HFFc6 (cell line): ENCODE results near the gene TMEM62. TPM values are rescaled to one million over a fixed set of nuclear protein-coding genes. Genes with fewer than 3 reads are reported as not detected.
"Not testable (repeated sequence)": the region's sequence is repeated elsewhere in the genome, so short reads cannot be mapped to it uniquely, and the experiment has no call there.

Experiments
- DNase-seq: peaks from one replicate; pipeline ENCODE4 v3.0.0-alpha.2; 2018
- H3K27ac Mint-ChIP-seq: 2 replicates; pipeline ENCODE4 v1.8.0; 2020; ENCODE audit warnings: mild to moderate bottlenecking, mixed read lengths
- H3K27me3 Mint-ChIP-seq: 2 replicates; pipeline ENCODE4 v1.8.0; 2021; ENCODE audit warnings: mild to moderate bottlenecking, moderate library complexity, mixed read lengths; ENCODE audit not compliant: insufficient read depth
- H3K36me3 Mint-ChIP-seq: 2 replicates; pipeline ENCODE4 v1.8.0; 2021; ENCODE audit warnings: low read depth, mixed read lengths
- H3K4me1 Mint-ChIP-seq: 2 replicates; pipeline ENCODE4 v1.8.0; 2020; ENCODE audit warnings: low read depth, mixed read lengths
- H3K4me3 Mint-ChIP-seq: 2 replicates; pipeline ENCODE4 v1.8.0; 2020; ENCODE audit warnings: mild to moderate bottlenecking, moderate library complexity, mixed read lengths
- H3K9me3 Mint-ChIP-seq: 2 replicates; pipeline ENCODE4 v1.8.0; 2020; ENCODE audit warnings: mild to moderate bottlenecking, mixed read lengths
- total RNA-seq, 6 experiments: library from RNA; stranded (reverse); fragmentation: NEBNext Ultra II Directional; extraction: Animal tissue kit (Norgen Biotek cat#: 25700); gene quantifications; 2 replicates in 1 of 6; 3 replicates in 5 of 6; pipeline ENCODE4 v1.2.3, GENCODE V29; 2021
- TF ChIP-seq, protein P1 (sequence below): fragments of 200-600 bp; sonication (generic); IDR thresholded peaks from 2 replicates; pipeline ENCODE4 v1.5.0; 2021; ENCODE audit warnings: antibody characterized with exemption, mild to moderate bottlenecking

Gene TMEM62
- total RNA-seq, 6 experiments from 2014 or later = 8.2 to 12.1 (median 11.2) TPM

- no peak overlapping the region for H3K4me3 Mint-ChIP-seq
- H3K27ac Mint-ChIP-seq = no peak overlapping the region
- TF ChIP-seq, protein P1, sequence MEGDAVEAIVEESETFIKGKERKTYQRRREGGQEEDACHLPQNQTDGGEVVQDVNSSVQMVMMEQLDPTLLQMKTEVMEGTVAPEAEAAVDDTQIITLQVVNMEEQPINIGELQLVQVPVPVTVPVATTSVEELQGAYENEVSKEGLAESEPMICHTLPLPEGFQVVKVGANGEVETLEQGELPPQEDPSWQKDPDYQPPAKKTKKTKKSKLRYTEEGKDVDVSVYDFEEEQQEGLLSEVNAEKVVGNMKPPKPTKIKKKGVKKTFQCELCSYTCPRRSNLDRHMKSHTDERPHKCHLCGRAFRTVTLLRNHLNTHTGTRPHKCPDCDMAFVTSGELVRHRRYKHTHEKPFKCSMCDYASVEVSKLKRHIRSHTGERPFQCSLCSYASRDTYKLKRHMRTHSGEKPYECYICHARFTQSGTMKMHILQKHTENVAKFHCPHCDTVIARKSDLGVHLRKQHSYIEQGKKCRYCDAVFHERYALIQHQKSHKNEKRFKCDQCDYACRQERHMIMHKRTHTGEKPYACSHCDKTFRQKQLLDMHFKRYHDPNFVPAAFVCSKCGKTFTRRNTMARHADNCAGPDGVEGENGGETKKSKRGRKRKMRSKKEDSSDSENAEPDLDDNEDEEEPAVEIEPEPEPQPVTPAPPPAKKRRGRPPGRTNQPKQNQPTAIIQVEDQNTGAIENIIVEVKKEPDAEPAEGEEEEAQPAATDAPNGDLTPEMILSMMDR = peak; percentile 85
- peaks cover 39% of the 10 kb centered on the region for H3K27me3 Mint-ChIP-seq
- H3K9me3 Mint-ChIP-seq = no peaks in the 10 kb centered on the region
- DNase-seq = peak; percentile 57
- H3K36me3 Mint-ChIP-seq = no peaks in the 10 kb centered on the region
- no peaks in the 10 kb centered on the region; the same call in 1 of the 2 replicates for H3K4me1 Mint-ChIP-seq
Measured at GRCh38 chr15:43225201-43225949, 92.0 kb downstream of the TMEM62 start.

DNA sequence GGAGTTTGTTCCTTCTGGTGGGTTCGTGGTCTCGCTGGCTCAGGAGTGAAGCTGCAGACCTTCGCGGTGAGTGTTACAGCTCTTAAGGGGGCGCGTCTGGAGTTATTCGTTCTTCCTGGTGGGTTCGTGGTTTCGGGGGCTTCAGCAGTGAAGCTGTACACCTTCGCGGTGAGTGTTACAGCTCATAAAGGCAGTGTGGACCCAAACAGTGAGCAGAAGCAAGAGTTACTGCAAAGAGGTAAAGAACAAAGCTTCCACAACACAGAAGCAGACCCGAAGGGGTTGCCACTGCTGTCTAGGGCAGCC is 92.5 kb downstream of the TMEM62 start:
- H3K27ac Mint-ChIP-seq, H3K4me3 Mint-ChIP-seq, H3K9me3 Mint-ChIP-seq, DNase-seq, H3K4me1 Mint-ChIP-seq, H3K36me3 Mint-ChIP-seq: not testable (repeated sequence)
- H3K27me3 Mint-ChIP-seq = peaks cover 42% of the 10 kb centered on the region

- no peak overlapping the region for H3K27ac Mint-ChIP-seq
- no peak for DNase-seq
- no peaks in the 10 kb centered on the region; the same call in 1 of the 2 replicates for H3K4me1 Mint-ChIP-seq
- H3K27me3 Mint-ChIP-seq = peaks cover 40% of the 10 kb centered on the region
- TF ChIP-seq, protein P1 = no peak
- no peaks in the 10 kb centered on the region for H3K36me3 Mint-ChIP-seq
- no peaks in the 10 kb centered on the region for H3K9me3 Mint-ChIP-seq
- H3K4me3 Mint-ChIP-seq = no peak overlapping the region
Measured at GRCh38 chr15:43226436-43227305, 93.3 kb downstream of the TMEM62 start.

DNA sequence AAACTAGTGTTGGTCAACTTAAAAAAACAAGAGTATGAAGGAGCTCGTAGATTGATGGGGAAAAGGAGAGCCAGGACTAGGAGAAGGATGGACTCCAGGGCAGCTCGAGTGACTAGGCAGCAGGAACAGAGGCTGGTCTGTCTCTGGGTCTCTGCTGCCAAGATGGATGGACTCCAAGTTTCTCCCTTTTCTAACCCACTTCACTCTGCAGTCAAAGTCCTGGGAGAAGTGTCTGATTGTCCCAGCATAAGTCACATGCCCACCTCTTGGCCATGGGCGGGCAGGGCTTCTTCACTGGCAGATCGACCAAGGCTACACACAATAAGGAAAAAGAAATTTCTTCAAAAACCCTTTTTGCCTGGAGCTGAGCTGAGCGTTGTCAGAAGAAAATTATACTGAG is 96.6 kb downstream of the TMEM62 start:
- H3K27ac Mint-ChIP-seq = no peak overlapping the region
- no peaks in the 10 kb centered on the region for H3K9me3 Mint-ChIP-seq
- H3K4me1 Mint-ChIP-seq = no peaks in the 10 kb centered on the region; the same call in 1 of the 2 replicates
- H3K36me3 Mint-ChIP-seq = no peaks in the 10 kb centered on the region
- H3K27me3 Mint-ChIP-seq = peaks cover 43% of the 10 kb centered on the region
- TF ChIP-seq, protein P1 = no peak
- no peak overlapping the region for H3K4me3 Mint-ChIP-seq
- no peak for DNase-seq

DNA sequence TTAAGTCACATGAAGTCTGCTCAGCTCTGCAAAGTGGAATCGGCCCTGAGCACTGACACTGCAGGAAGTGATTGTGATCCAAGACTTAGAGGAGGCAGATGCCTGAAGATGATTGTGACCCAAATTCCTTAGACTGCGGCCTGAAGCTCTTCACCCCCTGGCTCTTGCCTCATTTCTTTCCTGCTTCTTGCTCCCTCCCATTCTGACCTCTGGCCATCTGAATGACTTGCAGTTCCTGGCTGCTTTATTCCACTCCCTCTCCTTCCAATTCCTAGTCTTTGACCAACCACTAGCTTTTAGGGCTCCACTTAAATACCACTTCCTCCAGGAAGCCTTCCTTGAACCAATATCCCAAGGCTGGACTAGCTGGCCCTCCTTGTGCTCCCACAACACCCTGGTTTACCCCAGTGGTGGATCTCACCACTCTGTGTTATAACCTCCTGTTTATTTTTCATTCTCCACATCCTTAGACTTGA is 97.3 kb downstream of the TMEM62 start:
- H3K27me3 Mint-ChIP-seq = peaks cover 42% of the 10 kb centered on the region
- TF ChIP-seq, protein P1 = no peak

More for the DNA sequence above, 97.3 kb downstream of the TMEM62 start:
- H3K4me3 Mint-ChIP-seq = no peak overlapping the region
- no peak overlapping the region; the same call in 1 of the 2 replicates for H3K27ac Mint-ChIP-seq
- H3K36me3 Mint-ChIP-seq = no peaks in the 10 kb centered on the region
- DNase-seq = peak; percentile 6
- no peaks in the 10 kb centered on the region for H3K9me3 Mint-ChIP-seq
- no peaks in the 10 kb centered on the region; the same call in 1 of the 2 replicates for H3K4me1 Mint-ChIP-seq
